B cell (primary cell): ENCODE results near the gene RBMS3.

ENCODE experiments used
- CTCF ChIP-seq: fragments of 200-600 bp; IDR thresholded peaks from one replicate; pipeline ENCODE4 v1.8.0; 2022; ENCODE audit warnings: antibody characterized with exemption, mild to moderate bottlenecking
- EZH2 ChIP-seq: IDR thresholded peaks from 2 replicates; pipeline ENCODE4 v1.6.1; 2012; ENCODE audit warnings: borderline replicate concordance, low read depth, mild to moderate bottlenecking, moderate library complexity, low read length; ENCODE audit not compliant: insufficient read depth, poor library complexity, severe bottlenecking

GRCh38 chr3:29628795-29629194 lies 347.9 kb downstream of the RBMS3 start:
- TF ChIP-seq CTCF (no peak), EZH2 (no peak)
